HG02840 (cell line): ENCODE results near the gene ZBTB4.

ENCODE experiments used
- ATAC-seq: cut with Tn5 transposase; IDR thresholded peaks from one replicate; pipeline ENCODE4 v1.9.1; 2021; ENCODE audit warnings: mild to moderate bottlenecking, moderate library complexity, moderate number of reproducible peaks; ENCODE audit not compliant: unreplicated experiment, low FRiP score

Gene ZBTB4, protein sequence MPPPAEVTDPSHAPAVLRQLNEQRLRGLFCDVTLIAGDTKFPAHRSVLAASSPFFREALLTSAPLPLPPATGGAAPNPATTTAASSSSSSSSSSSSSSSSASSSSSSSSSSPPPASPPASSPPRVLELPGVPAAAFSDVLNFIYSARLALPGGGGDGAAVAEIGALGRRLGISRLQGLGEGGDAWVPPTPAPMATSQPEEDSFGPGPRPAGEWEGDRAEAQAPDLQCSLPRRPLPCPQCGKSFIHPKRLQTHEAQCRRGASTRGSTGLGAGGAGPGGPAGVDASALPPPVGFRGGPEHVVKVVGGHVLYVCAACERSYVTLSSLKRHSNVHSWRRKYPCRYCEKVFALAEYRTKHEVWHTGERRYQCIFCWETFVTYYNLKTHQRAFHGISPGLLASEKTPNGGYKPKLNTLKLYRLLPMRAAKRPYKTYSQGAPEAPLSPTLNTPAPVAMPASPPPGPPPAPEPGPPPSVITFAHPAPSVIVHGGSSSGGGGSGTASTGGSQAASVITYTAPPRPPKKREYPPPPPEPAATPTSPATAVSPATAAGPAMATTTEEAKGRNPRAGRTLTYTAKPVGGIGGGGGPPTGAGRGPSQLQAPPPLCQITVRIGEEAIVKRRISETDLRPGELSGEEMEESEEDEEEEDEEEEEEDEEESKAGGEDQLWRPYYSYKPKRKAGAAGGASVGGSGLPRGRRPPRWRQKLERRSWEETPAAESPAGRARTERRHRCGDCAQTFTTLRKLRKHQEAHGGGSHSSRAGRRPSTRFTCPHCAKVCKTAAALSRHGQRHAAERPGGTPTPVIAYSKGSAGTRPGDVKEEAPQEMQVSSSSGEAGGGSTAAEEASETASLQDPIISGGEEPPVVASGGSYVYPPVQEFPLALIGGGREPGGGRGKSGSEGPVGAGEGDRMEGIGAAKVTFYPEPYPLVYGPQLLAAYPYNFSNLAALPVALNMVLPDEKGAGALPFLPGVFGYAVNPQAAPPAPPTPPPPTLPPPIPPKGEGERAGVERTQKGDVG

DNA sequence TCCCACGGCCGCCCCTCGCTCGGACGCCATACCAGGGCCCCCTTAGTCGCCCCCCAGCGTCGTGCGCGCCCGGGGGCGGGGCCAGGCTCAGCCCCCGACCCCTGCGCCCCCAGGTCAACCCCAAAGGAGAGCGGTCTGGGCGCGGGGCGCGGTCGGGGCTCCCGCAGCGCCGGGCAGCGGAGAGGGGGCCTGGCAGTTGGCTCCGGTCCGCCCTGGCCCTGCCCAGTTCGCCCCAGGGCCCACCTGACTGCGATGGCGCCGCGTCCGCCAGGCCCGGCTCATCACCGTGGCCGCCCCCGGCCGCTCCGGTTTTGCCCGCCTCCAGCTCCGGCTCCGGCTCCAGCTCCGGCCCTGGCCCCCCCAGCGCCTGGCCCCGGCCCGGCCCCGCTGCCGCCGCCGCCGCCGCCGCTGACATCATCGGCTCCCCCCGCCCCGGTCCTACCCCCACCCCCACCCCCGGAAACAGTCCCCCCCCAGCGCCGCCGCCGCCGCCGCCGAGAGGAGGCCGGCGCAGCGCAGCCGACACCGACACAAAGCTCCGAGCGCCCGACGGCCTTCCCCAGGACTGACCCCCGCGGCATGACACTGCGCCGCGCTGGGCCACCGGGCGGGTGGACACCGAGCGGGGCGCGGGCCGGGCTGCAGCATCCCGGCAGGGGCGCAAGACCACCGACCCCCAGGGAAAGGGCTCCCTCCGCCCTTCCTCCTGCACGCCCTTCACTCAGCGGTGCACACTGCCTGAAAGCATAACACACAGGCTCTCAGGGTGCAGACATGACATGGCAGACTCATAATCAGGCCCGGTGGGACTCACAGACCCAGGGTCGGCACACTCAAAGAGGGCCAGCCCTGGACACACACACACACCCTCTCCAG lies at the start of gene ZBTB4:
TSS of gene ZBTB4 (minus strand) at position 419 of the 876 bp plus-strand sequence. CDS start 12,830 bp downstream, outside the sequence.
- ATAC-seq = no peak

DNA sequence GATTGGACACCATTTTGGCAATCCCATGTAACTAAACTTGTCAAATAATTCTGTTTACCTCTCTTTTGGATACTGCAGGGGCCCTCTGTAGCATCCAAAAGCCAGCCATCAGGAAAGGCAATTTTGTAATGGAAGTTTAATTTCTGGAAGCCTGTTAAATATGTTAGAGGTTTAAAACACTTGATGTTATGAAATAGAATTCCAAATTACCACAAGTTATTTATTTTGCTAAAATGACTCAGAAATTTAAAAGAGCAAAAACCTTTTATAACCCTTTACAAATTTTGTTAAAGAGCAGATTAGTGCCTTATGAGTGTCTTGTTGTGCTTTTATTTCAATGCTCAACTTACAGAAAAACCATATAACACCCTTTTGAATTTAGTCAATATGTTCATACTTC lies 49.4 kb upstream of the ZBTB4 start:
- no peak for ATAC-seq

DNA sequence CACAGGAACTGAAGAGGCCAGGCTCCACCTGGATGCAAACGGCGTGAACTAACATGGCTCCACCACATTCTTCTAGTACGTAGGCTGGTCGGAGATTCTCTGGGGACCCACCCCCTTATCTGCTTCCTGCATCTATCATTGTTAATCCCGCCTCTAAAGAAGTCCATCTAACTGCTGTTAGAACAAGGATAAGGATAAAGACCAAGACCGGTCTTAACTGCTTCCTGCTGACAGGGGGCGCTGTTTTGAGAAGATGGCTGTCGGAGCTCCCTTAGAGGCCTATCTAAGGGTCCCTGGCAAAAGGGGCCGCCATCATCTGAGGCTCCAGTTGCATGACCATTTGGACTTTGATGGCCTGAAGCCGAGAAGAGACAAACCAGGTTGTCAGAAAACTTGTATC lies 43.6 kb upstream of the ZBTB4 start:
- no peak for ATAC-seq

DNA sequence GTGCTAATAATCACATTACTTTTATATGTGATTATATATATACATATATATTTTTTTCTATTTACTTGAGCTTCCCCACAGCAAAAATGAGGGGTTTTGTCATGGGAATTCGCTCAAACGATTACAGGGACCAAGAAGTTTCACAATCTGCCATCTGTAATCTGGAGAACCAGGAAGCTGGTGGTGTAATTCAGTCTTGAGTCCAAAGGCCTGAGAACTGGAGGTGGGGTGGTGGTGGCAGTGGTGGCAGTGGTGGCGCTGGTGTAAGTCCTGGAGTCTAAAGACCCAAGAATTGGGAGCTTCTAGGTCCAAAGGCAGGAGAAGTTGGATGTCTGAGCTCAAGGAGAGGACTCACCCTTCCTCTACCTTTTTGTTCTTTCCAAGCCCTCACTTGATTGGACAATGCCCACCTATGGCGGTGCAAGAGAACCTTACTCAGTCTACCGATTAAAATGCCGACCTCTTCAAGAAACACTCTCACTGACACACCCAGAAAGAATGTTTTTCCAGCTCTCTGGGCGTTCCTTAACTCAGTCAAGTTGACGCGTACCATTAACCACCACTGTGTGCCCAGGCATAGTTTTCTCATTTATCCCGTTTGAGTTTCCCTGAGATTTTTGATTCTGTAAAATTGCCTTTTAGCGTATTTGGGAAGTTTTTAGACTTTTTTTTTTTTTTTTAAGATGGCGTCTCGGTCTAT lies 36.6 kb upstream of the ZBTB4 start:
- no peak for ATAC-seq

DNA sequence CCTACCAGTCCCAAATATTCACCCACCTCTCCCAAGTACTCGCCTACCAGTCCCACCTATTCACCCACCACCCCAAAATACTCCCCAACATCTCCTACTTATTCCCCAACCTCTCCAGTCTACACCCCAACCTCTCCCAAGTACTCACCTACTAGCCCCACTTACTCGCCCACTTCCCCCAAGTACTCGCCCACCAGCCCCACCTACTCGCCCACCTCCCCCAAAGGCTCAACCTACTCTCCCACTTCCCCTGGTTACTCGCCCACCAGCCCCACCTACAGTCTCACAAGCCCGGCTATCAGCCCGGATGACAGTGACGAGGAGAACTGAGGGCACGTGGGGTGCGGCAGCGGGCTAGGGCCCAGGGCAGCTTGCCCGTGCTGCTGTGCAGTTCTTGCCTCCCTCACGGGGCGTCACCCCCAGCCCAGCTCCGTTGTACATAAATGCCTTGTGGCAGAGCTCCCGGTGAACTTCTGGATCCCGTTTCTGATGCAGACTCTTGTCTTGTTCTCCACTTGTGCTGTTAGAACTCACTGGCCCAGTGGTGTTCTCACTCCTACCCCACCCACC lies 34.5 kb upstream of the ZBTB4 start:
- no peak for ATAC-seq

DNA sequence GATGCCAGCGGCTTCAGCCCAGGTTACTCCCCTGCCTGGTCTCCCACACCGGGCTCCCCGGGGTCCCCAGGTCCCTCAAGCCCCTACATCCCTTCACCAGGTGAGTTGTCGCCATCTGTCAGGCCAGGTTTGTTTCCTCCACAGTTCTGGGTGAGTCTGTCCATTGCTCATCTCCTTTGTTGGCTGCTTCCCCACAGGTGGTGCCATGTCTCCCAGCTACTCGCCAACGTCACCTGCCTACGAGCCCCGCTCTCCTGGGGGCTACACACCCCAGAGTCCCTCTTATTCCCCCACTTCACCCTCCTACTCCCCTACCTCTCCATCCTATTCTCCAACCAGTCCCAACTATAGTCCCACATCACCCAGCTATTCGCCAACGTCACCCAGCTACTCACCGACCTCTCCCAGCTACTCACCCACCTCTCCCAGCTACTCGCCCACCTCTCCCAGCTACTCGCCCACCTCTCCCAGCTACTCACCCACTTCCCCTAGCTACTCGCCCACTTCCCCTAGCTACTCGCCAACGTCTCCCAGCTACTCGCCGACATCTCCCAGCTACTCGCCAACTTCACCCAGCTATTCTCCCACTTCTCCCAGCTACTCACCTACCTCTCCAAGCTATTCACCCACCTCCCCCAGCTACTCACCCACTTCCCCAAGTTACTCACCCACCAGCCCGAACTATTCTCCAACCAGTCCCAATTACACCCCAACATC lies 33.6 kb upstream of the ZBTB4 start:
- no peak for ATAC-seq

DNA sequence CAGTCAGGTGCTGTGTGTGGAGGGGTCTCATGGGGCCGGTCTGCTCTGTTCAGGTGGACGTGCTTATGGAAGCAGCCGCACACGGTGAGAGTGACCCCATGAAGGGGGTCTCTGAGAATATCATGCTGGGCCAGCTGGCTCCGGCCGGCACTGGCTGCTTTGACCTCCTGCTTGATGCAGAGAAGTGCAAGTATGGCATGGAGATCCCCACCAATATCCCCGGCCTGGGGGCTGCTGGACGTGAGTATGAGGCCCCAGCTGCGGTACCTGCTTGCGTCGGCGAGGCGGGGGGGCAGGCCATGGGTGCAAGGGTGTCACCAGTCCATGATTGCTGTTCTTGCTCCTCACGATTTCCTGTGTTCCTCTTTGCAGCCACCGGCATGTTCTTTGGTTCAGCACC lies 32.7 kb upstream of the ZBTB4 start:
- no peak for ATAC-seq

DNA sequence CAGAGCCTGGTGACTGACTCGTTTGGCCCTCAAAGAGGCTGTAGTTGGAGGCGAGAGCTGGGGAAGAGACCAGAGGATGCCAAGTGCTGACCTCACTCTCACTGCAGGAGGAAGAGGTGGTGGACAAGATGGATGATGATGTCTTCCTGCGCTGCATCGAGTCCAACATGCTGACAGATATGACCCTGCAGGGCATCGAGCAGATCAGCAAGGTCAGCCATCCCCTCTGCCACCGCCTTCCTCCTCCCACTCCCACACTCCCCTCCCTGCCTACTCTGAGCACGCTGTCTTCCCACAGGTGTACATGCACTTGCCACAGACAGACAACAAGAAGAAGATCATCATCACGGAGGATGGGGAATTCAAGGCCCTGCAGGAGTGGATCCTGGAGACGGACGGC lies 31.7 kb upstream of the ZBTB4 start:
- no peak for ATAC-seq

DNA sequence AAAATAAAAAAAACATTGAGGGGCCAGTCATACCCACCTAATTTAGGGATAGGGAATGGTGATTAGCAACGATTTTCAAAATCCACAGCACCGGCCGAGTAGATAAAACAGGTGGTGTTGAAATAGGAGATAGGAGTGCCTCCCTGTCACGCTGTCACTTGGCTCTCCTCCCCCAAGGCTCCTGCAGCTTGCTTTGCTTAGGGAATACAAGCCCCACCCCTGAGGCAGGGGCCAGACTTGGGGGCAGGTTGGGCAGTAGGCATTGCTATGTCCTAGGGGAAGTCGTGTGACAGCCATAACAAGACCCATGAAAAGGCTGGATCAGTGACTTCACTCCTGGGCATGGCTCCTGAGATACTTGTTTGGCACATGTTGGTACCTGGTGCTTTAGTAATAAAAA lies 30.5 kb upstream of the ZBTB4 start:
- no peak for ATAC-seq

DNA sequence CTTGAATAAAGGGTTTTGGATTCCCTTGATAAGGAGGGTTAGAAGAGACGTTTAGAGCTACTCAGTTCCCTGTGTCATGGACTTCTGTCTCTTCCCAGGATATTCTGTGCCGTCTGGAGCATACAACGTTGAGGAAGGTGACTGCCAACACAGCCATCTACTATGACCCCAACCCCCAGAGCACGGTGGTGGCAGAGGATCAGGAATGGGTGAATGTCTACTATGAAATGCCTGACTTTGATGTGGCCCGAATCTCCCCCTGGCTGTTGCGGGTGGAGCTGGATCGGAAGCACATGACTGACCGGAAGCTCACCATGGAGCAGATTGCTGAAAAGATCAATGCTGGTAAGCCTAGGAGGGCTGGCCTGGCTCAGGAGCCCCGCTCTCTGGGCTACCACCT lies 29.4 kb upstream of the ZBTB4 start:
- ATAC-seq = no peak

DNA sequence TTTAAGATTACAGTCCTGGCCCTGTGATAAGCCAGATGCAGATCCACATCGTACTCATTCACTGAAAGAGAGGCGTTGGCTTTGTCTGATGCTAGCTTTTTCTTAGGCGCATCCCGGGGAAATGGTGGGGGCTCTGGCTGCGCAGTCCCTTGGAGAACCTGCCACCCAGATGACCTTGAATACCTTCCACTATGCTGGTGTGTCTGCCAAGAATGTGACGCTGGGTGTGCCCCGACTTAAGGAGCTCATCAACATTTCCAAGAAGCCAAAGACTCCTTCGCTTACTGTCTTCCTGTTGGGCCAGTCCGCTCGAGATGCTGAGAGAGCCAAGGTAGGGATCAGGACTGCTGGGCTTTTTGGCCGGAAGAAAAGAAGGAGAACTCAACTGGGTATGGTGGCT lies 28.7 kb upstream of the ZBTB4 start:
- ATAC-seq = no peak

DNA sequence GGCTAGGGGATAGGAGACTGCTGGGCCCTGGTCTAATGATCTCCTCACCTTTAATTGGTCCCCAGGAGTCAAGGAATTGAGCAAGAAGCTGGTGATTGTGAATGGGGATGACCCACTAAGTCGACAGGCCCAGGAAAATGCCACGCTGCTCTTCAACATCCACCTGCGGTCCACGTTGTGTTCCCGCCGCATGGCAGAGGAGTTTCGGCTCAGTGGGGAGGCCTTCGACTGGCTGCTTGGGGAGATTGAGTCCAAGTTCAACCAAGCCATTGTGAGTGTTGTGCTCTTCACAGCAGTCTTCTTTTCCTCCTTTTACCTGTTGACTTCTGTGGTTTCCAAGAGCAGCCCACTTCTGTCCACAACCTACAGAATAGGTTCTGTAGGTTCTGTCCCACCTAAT lies 24.1 kb upstream of the ZBTB4 start:
- no peak for ATAC-seq

DNA sequence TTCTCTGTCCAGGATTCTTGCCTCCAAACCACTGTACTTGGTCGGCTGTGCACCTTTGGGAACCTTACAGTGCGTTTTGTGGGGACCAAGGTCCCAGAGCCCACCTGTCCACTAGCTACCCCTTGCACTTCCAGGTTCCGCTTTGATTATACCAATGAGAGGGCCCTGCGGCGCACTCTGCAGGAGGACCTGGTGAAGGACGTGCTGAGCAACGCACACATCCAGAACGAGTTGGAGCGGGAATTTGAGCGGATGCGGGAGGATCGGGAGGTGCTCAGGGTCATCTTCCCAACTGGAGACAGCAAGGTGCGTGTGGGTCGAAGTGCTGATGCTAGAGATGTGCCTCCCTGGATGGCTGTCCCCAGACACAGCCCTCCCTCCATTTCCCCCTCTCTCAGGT lies 23.6 kb upstream of the ZBTB4 start:
- no peak for ATAC-seq

DNA sequence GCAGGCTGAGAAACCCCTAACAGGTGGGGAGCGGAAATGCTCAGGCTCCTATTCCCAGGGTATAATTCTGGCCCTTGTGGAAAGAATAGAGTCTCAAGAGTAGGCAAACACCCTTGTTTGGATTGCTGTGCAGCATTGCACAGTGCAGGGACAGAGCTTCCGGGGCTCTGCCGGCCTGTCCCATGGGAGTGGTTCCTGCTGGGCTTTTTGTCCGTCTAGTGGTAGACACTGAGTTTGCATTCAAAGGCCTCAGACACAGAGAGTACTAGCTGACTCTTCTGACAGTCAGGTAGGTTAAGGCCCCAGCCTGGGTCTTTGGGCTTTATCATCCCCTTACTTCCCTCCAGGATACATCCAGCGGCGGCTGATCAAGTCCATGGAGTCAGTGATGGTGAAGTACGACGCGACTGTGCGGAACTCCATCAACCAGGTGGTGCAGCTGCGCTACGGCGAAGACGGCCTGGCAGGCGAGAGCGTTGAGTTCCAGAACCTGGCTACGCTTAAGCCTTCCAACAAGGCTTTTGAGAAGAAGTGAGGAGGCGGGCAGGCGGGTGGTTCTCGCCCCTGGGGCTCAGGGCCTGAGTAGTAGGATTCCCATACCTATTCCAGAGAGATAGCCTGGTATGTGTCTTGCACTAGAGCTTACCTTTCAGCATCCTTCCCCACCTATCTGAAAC lies 22.9 kb upstream of the ZBTB4 start:
- ATAC-seq = no peak

DNA sequence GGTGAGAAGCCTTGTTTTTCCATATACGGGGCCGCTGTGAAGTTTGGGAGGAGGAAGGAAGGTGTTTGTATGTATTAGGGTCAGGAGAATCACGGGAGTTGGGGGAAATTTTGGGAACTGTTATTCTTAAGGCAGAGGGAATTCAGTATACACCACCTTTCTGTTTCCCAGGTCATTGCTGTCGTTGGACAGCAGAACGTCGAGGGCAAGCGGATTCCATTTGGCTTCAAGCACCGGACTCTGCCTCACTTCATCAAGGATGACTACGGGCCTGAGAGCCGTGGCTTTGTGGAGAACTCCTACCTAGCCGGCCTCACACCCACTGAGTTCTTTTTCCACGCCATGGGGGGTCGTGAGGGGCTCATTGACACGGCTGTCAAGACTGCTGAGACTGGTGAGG lies 22.3 kb upstream of the ZBTB4 start:
- no peak for ATAC-seq

DNA sequence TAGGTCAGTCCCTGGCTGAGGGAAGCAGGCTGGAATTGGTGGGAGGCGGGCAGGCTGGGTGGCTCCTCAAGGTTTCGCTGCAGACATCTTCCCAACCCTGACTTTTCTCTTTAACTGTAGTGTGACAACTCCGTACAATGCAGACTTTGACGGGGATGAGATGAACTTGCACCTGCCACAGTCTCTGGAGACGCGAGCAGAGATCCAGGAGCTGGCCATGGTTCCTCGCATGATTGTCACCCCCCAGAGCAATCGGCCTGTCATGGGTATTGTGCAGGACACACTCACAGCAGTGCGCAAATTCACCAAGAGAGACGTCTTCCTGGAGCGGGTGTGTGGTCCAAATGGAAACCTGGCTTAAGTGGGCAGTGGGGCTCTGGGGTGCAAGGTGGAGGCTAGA lies 19.7 kb upstream of the ZBTB4 start:
- ATAC-seq = no peak

DNA sequence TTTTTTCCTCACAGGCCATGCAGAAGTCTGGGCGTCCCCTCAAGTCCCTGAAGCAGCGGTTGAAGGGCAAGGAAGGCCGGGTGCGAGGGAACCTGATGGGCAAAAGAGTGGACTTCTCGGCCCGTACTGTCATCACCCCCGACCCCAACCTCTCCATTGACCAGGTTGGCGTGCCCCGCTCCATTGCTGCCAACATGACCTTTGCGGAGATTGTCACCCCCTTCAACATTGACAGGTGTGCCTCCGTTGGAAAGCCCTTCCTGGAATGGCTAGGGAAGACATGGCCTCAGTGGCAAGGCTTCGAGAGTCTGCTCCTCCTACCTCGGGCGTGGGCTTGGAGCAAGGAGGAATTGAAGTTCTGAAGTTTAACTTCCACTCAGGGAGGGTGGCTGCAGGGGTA lies 18.2 kb upstream of the ZBTB4 start:
- no peak for ATAC-seq

DNA sequence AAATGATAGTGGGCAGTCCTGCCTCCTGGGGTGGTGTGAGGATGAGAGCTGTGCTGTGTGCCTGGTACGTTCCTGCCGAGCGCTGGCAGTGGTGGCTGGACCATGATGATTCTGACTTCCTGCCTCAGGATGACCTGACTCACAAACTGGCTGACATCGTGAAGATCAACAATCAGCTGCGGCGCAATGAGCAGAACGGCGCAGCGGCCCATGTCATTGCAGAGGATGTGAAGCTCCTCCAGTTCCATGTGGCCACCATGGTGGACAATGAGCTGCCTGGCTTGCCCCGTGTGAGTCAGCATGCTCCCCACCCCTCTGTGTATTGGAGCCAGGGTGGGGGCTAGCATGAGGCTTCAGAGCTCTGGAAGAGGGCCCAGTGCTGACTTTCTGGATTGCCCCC lies 17.8 kb upstream of the ZBTB4 start:
- ATAC-seq = no peak
